Activated CD4-positive, alpha-beta T cell treated with anti-CD3 and anti-CD28 coated beads, Interleukin-2, Interleukin-4, amounts not matched to agents 100 ng/mL and 50 ng/mL, durations not matched to agents 16 hours and 8 hours (primary cell): ENCODE results near the gene HS3ST3A1.

ENCODE experiments used
- DNase-seq: peaks from one replicate; pipeline ENCODE4 v3.0.0-alpha.2; 2020; ENCODE audit warnings: low spot score

HS3ST3A1 gene

DNA sequence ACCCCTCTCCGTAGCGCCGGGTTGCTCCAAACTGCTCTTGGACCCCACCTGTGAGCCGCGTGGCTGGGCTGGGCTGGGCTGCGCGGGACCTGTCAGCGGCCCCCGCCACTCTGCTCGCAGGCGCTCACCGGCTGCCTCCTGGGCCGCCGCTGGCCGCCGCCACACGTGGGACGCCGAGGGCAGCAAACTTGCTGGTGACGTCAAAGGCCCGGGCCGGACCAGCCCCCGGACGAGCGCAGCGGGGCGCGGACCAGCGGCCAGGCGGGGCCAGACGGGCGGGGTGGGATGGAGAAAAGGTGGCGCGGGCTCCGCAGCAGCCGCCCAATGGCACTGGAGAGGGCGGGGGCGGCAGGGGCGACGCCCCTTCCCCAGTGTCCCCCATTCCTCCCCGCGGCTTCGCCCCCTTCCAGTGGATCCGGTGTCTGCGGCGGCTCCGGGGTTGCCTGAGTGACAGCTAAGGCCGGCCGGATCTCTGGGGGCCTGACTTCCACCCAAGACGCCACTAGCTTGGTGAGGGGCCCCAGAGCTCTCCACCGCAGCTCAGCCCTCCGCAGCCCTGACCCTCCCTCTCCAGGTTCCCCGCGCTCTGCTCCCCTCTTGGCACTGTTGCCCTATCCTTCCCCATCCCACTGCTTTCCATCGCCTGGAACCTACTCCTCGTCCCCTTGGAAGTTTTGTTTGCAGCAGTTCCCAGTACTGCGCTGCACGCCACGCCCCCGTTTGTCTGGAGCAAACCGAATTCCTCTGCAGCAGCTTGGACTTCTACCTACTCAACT is at the start of gene HS3ST3A1:
TSS of gene HS3ST3A1 (minus strand) at position 154 of the 776 bp plus-strand sequence. CDS start 800 bp downstream, outside the sequence.
- no peak for DNase-seq

DNA sequence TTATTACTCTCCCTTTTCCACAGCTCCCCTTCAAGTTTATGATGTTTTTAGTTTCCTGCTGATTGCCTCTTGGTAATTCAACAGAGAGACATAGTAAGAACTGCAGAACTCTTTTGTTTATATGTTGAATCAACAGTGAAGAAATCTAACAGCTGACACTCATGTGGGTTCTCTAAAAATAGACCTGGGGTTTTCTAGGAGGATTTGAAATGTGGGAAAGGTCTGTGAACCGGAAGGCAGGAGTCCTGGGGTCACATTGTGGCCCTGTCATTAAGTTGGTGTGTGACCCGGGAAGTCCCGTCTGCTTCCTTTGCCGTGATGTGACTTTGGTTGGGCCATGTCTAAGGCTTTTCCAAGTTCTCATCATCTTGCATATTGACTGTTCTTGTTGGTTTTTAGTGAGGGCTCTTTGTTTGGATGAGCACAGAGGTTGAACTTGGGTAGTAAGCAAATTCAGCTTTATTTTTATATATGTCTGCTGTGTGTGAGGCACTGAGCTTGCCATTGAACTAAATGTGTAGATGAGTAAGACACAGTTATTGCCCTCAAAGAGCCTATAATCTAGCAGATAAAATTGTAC is 48.5 kb upstream of the HS3ST3A1 start:
- no peak for DNase-seq

- DNase-seq: no peak
Measured at GRCh38 chr17:13647543-13648021, 45.9 kb upstream of the HS3ST3A1 start.

DNA sequence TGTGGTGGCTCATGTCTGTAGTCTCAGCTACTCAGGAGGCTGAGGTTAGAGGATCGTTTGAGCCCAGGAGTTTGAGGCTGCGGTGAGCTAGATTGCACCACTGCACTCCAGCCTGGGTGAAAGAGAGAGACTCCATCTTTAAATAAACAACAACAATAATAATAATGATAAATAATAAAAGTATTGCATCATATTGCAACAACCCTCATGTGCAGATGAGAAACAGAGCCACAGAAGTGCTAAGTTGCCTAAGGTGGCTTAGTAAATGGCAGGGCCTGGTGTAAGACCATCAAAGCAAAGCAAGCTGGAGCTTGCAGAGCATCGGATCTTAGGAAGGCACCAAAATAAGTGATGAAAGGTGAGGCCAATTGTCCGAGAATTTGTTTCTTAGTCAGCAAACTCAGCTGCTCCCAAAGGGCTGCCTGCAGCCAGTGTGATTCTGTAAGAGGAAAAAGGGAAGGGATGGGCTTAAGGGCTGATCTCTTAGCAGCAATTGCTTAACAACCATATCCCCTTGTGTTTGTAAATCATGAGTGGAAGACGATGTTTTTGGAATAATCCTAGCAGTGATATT is 45.3 kb upstream of the HS3ST3A1 start:
- no peak for DNase-seq

DNA sequence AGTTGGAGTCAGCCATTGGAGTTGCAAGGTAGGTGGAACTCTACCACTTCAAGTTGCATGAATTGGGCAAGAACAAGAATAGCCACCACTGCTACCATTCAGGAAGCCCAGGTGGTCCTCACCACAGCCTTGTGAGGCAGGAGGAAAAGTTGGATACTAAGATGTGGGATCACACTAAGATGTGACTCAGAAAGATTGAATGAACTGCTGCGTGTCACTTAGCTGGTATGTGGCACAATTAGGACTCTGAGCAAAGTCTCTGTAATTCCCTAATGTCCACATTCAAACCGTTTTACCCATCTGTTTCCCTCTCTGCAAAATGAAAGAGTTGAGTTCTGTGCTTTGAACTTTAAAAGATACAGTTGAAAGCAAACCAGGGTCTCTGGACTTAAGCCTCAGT is 44.7 kb upstream of the HS3ST3A1 start:
- DNase-seq: no peak

GRCh38 chr17:13643180-13643579 is 41.5 kb upstream of the HS3ST3A1 start:
- no peak for DNase-seq

DNA sequence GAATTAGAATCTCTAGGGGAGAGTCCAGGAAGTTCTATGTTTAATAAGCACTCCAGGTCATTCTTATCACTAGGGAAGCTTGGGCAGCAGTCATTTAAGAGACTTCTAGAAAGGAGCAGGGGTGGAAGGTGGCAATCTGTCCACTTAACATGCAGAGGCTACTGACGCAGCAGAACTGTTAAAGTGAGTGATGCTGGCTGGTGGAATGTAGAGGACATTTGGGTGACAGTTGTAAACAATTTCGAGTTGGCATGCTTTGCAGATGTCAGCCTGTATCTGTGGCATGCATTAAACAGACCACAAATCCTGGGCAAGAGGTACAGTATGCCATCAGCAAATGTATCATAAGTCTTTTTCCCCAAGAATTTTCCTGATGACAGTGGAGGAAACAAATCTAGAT is 40.5 kb upstream of the HS3ST3A1 start:
- DNase-seq: no peak

- DNase-seq: no peak
Measured at GRCh38 chr17:13640551-13640950, 38.8 kb upstream of the HS3ST3A1 start.

DNA sequence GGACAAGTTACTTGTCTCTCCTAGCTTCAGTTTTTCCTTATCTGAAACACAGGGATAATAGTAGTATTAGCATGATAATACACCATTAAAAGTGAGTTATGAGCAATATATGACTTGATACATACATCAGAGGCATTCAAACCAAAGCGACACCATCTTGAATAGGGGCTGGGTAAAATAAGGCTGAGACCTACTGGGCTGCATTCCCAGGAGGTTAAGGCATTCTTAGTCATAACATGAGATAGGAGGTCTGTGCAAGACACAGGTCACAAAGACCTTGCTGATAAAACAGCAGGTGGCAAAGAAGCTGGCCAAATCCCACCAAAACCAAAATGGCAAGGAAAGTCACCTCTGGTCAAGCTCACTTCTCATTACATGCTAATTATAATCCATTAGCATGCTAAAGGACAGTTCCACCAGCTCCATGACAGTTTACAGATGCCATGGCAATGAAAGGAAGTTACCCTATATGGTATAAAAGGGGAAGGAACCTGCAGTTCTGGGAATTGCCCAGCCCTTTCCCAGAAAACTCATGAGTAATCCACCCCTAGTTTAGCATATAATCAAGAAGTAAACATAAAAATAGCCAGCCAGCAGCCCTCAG is 37.2 kb upstream of the HS3ST3A1 start:
- DNase-seq: no peak

DNA sequence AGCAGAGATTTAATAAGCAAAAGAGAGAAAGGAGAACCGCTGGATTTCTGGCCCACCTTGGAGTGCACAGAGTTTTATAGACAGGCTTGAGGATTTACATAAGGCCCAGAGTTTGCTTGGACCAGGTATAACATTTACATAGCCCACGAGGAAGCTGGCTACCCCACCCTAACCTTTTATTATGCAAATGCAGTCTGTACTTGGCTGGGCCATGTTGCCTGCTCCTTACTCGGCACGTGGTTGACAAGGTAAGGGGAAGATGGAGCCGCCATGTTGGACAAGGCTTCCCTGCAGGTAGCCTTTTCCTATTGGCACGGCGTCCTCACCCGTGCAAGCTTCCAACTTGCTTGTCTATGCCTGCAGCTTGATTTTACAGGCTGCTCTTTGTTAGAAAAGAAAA is 35.2 kb upstream of the HS3ST3A1 start:
- no peak for DNase-seq

GRCh38 chr17:13635951-13636350 is 34.2 kb upstream of the HS3ST3A1 start:
- no peak for DNase-seq

DNA sequence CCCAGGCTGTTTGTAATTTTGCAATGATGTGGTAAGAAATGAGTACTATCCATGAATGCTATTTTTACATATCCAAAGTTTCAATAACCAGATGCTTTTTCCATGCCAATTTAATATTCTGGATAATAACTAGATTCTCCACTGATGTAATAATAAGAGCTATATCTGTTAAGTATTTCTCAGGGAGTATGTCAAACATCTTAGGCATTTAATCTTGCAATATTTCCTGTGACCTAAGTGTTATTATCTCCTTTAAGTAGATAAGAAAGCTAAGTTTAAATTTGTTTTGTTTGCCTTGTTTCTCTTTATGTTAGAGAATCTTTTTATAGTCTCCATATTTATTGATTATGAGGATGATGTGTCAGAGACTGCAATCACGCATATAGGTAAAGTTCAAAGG is 32.3 kb upstream of the HS3ST3A1 start:
- no peak for DNase-seq

DNA sequence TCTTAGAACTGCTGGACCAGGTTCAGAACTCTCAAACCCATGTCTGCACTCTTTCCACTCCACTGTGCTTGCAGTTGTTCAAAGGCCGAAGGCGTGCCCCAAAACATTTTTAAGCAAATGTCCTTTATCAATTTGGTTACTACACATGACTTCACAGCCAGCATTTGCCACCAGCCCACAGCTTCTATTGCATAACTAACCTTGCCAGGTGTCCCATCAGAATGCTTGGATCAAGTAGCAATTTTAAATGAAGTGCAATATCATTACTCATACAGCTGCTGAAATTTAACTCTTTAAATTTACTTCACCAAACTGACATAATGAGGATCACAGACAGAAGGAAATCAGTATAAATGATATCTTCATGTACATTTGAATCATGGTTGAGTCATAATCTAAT is 29.8 kb upstream of the HS3ST3A1 start:
- no peak for DNase-seq

DNA sequence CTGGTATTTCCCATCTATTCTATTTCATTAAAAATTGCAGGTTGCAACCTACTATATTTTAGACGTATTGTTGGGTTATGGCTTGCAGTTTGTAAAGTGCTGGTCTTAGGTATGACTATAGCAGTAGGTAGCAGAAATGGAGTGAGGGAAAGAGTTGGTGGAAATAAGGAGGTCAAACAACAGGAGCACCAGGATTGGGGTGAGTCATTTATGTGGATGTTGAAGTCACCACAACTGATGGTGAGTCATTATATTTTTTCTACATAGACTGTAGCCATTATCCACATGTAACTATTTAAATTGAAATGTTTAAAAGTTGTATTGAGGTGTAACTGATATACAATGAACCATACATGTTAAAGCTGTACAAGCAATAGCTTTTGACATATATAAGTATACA is 25.0 kb upstream of the HS3ST3A1 start:
- no peak for DNase-seq

DNA sequence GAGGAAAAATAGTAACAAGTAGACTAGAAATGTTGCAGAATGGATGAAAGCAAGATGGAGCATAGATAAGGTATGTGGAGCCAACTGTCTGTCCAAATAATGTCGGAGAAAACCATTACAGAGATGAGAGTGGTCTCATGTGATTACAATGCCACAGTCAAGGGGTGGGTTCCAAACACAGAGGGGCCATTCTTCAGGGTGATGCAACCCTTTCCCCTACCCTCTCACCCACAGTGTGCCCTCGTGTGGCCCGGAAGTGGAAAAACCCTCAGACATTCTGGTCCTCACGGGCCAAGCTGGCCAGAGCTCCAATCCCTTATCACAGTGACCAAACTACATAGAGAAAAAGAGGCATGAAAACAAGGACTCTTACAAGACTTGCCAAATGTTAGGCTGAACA is 17.7 kb upstream of the HS3ST3A1 start:
- no peak for DNase-seq

DNA sequence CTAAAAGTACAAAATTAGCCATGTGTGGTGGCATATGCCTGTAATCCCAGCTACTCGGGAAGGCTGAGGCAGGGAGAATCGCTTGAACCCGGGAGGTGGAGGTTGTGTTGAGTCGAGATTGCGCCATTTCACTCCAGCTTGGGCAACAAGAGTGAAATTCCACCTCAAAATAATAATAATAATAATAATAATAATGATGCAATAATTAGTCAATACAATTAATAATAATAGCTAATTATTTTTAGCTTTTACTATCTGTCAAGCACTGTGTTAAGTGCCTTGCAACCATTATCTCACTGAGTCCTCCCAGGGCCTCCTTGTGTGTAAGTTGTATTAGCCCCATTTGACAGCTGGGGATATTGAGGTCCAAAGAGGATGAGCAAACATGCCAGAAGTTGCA is 14.3 kb upstream of the HS3ST3A1 start:
- DNase-seq: no peak

GRCh38 chr17:13609941-13610340 is 8.2 kb upstream of the HS3ST3A1 start:
- no peak for DNase-seq

DNA sequence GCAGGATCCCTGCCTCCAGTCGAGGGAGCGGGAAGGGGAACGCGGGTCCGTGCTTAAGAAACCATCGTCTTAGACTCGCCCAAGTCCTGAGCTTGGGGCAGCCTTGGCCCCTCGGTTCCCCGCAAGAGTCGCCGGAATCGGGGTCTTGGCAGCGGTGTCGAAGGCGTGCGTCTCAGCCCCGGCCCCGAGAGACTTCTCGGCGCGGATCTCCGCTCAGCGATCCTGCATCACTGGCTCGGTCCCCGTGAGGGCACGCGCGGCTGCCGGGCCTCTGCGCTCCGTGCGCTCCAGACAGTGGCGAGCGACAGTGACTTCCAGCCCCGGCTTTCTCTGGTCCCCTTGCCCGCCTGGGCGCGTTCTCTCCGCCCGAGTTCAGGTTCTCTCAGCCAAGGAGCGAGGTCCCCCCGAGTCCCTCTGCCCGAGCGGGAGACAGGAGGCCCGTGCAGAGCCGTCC is 380 bp downstream of the HS3ST3A1 start:
- no peak for DNase-seq

- DNase-seq: no peak
Measured at GRCh38 chr17:13600475-13601321, 1.0 kb downstream of the HS3ST3A1 start.

GRCh38 chr17:13599864-13600263 is 1.9 kb downstream of the HS3ST3A1 start:
- no peak for DNase-seq

DNA sequence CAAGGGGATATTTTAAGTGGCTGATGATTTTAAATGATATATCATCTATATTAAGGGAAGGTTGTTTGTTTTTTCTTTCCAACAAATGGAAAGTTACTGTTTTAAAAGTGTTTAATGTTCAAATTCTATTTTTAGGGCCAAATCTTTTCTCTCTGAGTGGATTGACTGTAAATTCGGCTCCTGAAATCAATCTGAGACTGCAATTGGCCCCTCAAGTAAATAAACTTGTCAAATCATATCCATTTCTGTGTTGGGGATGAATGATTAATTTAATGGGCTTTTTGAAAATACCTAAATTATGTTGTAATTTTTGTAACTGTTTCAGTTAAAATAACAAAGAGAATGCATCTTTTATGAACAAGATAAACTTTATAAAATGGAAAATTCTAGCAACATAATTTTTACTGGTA is 2.6 kb downstream of the HS3ST3A1 start:
- no peak for DNase-seq
